Measurements from ENCODE around the gene HELZ. TPM values are rescaled to one million over a fixed set of nuclear protein-coding genes. Genes with fewer than 3 reads are reported as not detected.

The HELZ gene
- total RNA-seq, 1 experiment from 2014 or later = 49.8 TPM

DNA sequence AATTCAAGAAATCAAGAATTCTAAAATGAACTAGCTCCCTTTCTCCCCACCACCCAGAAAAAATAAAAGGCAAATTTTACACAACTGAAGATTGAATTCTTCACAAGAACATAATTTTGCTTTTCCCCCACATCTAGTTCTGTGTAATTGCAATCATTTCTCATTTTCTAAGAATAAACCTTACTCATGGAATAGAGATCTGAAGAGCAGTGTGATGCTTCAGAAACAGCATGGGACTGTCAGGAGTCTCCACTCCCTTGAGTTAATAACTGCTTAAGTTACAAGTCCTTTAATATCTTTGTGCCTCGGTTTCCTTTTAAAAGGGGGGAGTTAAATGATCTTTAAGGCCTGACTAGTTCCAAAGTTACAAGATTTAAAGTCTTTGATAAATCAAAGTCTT, 147.0 kb downstream of the HELZ start:
- H3K27ac ChIP-seq (ENCODE audit: insufficient read length, low read depth, low read length) = no peak overlapping the region
- H3K23me2 ChIP-seq (ENCODE audit: insufficient read length, low read depth, low read length, poor library complexity, severe bottlenecking) = no peaks in the 10 kb centered on the region
- H3K9ac ChIP-seq (ENCODE audit: extremely low read depth, insufficient read length, low read length) = no peak overlapping the region
- WGBS (ENCODE audit: extremely low coverage, insufficient read length, low lambda C conversion rate) = no CpG with 5 or more reads among the region's 1 CpG
- H3T11ph ChIP-seq (ENCODE audit: low read length) = no peak overlapping the region
- Mint-ChIP-seq H3K4me1 (no peaks in the 10 kb centered on the region), H3K27me3 (ENCODE audit: low read depth) (no peaks in the 10 kb centered on the region), H3K36me3 (ENCODE audit: insufficient read depth in 1 of 3, low read depth in 3 of 3) (no peaks in the 10 kb centered on the region; a peak in 3 of 7 replicates), H3K27ac (no peak overlapping the region), H3K4me3 (no peak overlapping the region), H3K9me3 (no peaks in the 10 kb centered on the region)
- H3K4ac ChIP-seq (ENCODE audit: low read depth, low read length) = no peak overlapping the region
- H2BK15ac ChIP-seq (ENCODE audit: low read depth, low read length) = no peak overlapping the region
- no peak overlapping the region for H3K14ac ChIP-seq (ENCODE audit: insufficient read depth, low read length)
- no peaks in the 10 kb centered on the region for H3K79me1 ChIP-seq (ENCODE audit: insufficient read depth, low read depth, low read length, poor library complexity, severe bottlenecking)
- H2BK5ac ChIP-seq (ENCODE audit: insufficient read length, low read length) = no peak overlapping the region
- no peak overlapping the region for H4K91ac ChIP-seq (ENCODE audit: insufficient read length, low read depth, low read length)
- H4K5ac ChIP-seq (ENCODE audit: insufficient read length, low read depth, low read length) = no peak overlapping the region
- no peak overlapping the region for H2BK120ac ChIP-seq (ENCODE audit: low read depth, low read length, poor library complexity, severe bottlenecking)
- H4K8ac ChIP-seq (replicated peaks; ENCODE audit: insufficient read length, low read depth, low read length) = no peak overlapping the region
- H3K23ac ChIP-seq (ENCODE audit: insufficient read length, low read depth, low read length) = no peak overlapping the region
- no peaks in the 10 kb centered on the region for H4K20me1 ChIP-seq (ENCODE audit: control insufficient read depth, insufficient read depth, insufficient read length)
- H3K18ac ChIP-seq (ENCODE audit: insufficient read length, low read depth, low read length) = no peak overlapping the region
- H2BK12ac ChIP-seq (ENCODE audit: insufficient read length, low read depth, low read length) = no peak overlapping the region
- TF ChIP-seq CTCF (conservative IDR thresholded peaks at IDR 0.05) = no peak
- no peak overlapping the region for H2AK5ac ChIP-seq (ENCODE audit: insufficient read length, low read length)
- no peaks in the 10 kb centered on the region for H3K27me3 ChIP-seq (ENCODE audit: insufficient read depth, low read length)
- H3K4me1 ChIP-seq (ENCODE audit: insufficient read depth, low read length) = no peaks in the 10 kb centered on the region
- no peak overlapping the region for H2BK20ac ChIP-seq (ENCODE audit: low read depth, low read length, poor library complexity, severe bottlenecking)
- DNase-seq = no peak
- H3K4me2 ChIP-seq (ENCODE audit: insufficient read depth, insufficient read length, low read length) = no peak overlapping the region
- H3K79me2 ChIP-seq (ENCODE audit: insufficient read depth, low read length) = no peaks in the 10 kb centered on the region
- no peaks in the 10 kb centered on the region for H3K9me3 ChIP-seq (ENCODE audit: control insufficient read depth, low read depth, low read length)
- H3K56ac ChIP-seq (ENCODE audit: insufficient read length, low read depth, low read length) = no peak overlapping the region
- H2AFZ ChIP-seq (ENCODE audit: low read length) = no peak overlapping the region

Data from H9 (cell line).